IMR-90 (cell line): ENCODE data around the gene TRPM4. TPM values are rescaled to one million over a fixed set of nuclear protein-coding genes. Genes with fewer than 3 reads are reported as not detected.

Experiments
- ATAC-seq: fragments of 200-7000 bp; cut with Tn5 transposase; 2 replicates; pipeline ENCODE4 v1.9.1; 2020; ENCODE audit warnings: low read depth, mild to moderate bottlenecking, moderate library complexity
- BruUV-seq: library from RNA; stranded (reverse); fragments of 400-500 nt; replicated peaks from 2 replicates; lab custom pipeline; 2021; lab: Mats Ljungman, UMichigan
- CTCF ChIA-PET: fragments of 300-600 bp; formaldehyde crosslinking; extraction: SDS; loops from one replicate; lab custom pipeline; 2021; ENCODE audit warnings: antibody characterized with exemption; lab: Yijun Ruan, JAX
- POLR2A ChIA-PET: fragments of 300-600 bp; sonication (Branson Sonifier 250); formaldehyde crosslinking; loops from one replicate; lab custom pipeline; 2022; ENCODE audit warnings: antibody characterized with exemption; ENCODE audit not compliant: unreplicated experiment; lab: Charles Lee
- DNase-seq: peaks from one replicate; pipeline ENCODE4 v3.0.0; 2013
- H2AFZ ChIP-seq: replicated peaks from 2 replicates; pipeline ENCODE3; 2013; ENCODE audit warnings: low read length, mild to moderate bottlenecking; ENCODE audit not compliant: poor library complexity
- H2AK5ac ChIP-seq: 2 replicates; pipeline ENCODE4 v1.6.1; 2013; ENCODE audit warnings: low read depth, low read length, inconsistent platforms
- H2AK9ac ChIP-seq: replicated peaks from 2 replicates; pipeline ENCODE3; 2013; ENCODE audit warnings: mild to moderate bottlenecking, low read depth, low read length, moderate library complexity; ENCODE audit not compliant: poor library complexity
- H2BK120ac ChIP-seq: 2 replicates; pipeline ENCODE4 v1.6.1; 2013; ENCODE audit warnings: low read depth, low read length, inconsistent platforms
- H2BK15ac ChIP-seq: 3 replicates; pipeline ENCODE4 v1.6.1; 2013; ENCODE audit warnings: low read depth, low read length, inconsistent platforms
- H2BK20ac ChIP-seq: 2 replicates; pipeline ENCODE4 v1.6.1; 2013; ENCODE audit warnings: low read depth, mild to moderate bottlenecking, inconsistent platforms, low read length, moderate library complexity
- H2BK5ac ChIP-seq: 2 replicates; pipeline ENCODE4 v1.6.1; 2013; ENCODE audit warnings: mild to moderate bottlenecking, low read depth, low read length, inconsistent platforms; ENCODE audit not compliant: poor library complexity, severe bottlenecking
- H3K14ac ChIP-seq: replicated peaks from 2 replicates; pipeline ENCODE4 v1.6.1; 2013; ENCODE audit warnings: low read depth, low read length, inconsistent platforms
- H3K18ac ChIP-seq: 2 replicates; pipeline ENCODE4 v1.6.1; 2013; ENCODE audit warnings: low read depth, low read length, control low read depth
- H3K23ac ChIP-seq: 2 replicates; pipeline ENCODE4 v1.6.1; 2013; ENCODE audit warnings: low read depth, low read length, inconsistent platforms
- H3K27ac ChIP-seq: 2 replicates; pipeline ENCODE4 v1.5.1; 2013; ENCODE audit warnings: mild to moderate bottlenecking, control low read depth, low read length; ENCODE audit not compliant: insufficient read depth
- H3K27me3 ChIP-seq: 2 replicates; pipeline ENCODE4 v1.6.1; 2013; ENCODE audit warnings: low read length; ENCODE audit not compliant: control insufficient read depth, insufficient read depth
- H3K36me3 ChIP-seq: 2 replicates; pipeline ENCODE4 v1.6.1; 2013; ENCODE audit warnings: low read length, mixed read lengths; ENCODE audit not compliant: control insufficient read depth, insufficient read depth
- H3K4ac ChIP-seq: 2 replicates; pipeline ENCODE4 v1.6.1; 2013; ENCODE audit warnings: low read depth, low read length, inconsistent platforms
- H3K4me1 ChIP-seq: 2 replicates; pipeline ENCODE4 v1.6.1; 2013; ENCODE audit warnings: low read length, mixed read lengths; ENCODE audit not compliant: control insufficient read depth, insufficient read depth
- H3K4me2 ChIP-seq: 2 replicates; pipeline ENCODE4 v1.6.1; 2013; ENCODE audit warnings: low read depth, mild to moderate bottlenecking, control low read depth, low read length, moderate library complexity
- H3K4me3 ChIP-seq: 2 replicates; pipeline ENCODE4 v1.5.1; 2013; ENCODE audit warnings: low read depth, mild to moderate bottlenecking, control low read depth, low read length, moderate library complexity; ENCODE audit not compliant: insufficient read depth
- H3K56ac ChIP-seq: 2 replicates; pipeline ENCODE4 v1.6.1; 2013; ENCODE audit warnings: low read length, inconsistent platforms; ENCODE audit not compliant: insufficient read depth; ENCODE audit errors: extremely low read depth
- H3K79me1 ChIP-seq, 2 experiments: 2 replicates each; pipeline ENCODE4 v1.6.1; 2013; ENCODE audit warnings: low read length in 2 of 2, inconsistent platforms in 1 of 2, low read depth in 1 of 2
- H3K9ac ChIP-seq: 2 replicates; pipeline ENCODE4 v1.6.1; 2013; ENCODE audit warnings: low read depth, low read length, control low read depth
- H3K9me1 ChIP-seq: 2 replicates; pipeline ENCODE4 v1.6.1; 2013; ENCODE audit warnings: low read length, inconsistent platforms; ENCODE audit not compliant: insufficient read depth
- H3K9me3 ChIP-seq: 2 replicates; pipeline ENCODE4 v1.6.1; 2013; ENCODE audit warnings: low read length; ENCODE audit not compliant: control insufficient read depth, insufficient read depth
- H4K20me1 ChIP-seq: 2 replicates; pipeline ENCODE4 v1.6.1; 2013; ENCODE audit warnings: low read length, inconsistent platforms; ENCODE audit not compliant: insufficient read depth
- H4K5ac ChIP-seq: 2 replicates; pipeline ENCODE4 v1.6.1; 2013; ENCODE audit warnings: mild to moderate bottlenecking, low read depth, low read length, control low read depth
- H4K8ac ChIP-seq, 2 experiments: 2 replicates each; pipeline ENCODE4 v1.6.1; 2013; ENCODE audit warnings: low read depth in 2 of 2, low read length in 2 of 2, control low read depth in 1 of 2, inconsistent platforms in 1 of 2
- H4K91ac ChIP-seq: 2 replicates; pipeline ENCODE4 v1.6.1; 2013; ENCODE audit warnings: low read depth, low read length, inconsistent platforms; ENCODE audit not compliant: insufficient read depth
- BHLHE40 ChIP-seq: fragments of 150-350 bp; IDR thresholded peaks from 2 replicates; pipeline ENCODE4 v1.6.1; 2016; ENCODE audit warnings: mild to moderate bottlenecking, low read depth, low read length
- FOS ChIP-seq: fragments of 150-350 bp; IDR thresholded peaks from 2 replicates; pipeline ENCODE4 v1.6.1; 2016; ENCODE audit warnings: low read depth, low read length
- MXI1 ChIP-seq: IDR thresholded peaks from 2 replicates; pipeline ENCODE4 v1.6.1; 2012; ENCODE audit warnings: low read depth, mild to moderate bottlenecking, low read length, moderate library complexity, borderline replicate concordance
- RAD21 ChIP-seq: IDR thresholded peaks from 2 replicates; pipeline ENCODE4 v1.6.1; 2012; ENCODE audit warnings: low read length, improper control_type of control experiment
- RCOR1 ChIP-seq: IDR thresholded peaks from 2 replicates; pipeline ENCODE4 v1.6.1; 2012; ENCODE audit warnings: mild to moderate bottlenecking, low read length, improper control_type of control experiment; ENCODE audit not compliant: insufficient replicate concordance
- SMC3 ChIP-seq: fragments of 150-350 bp; IDR thresholded peaks from 2 replicates; pipeline ENCODE4 v1.6.1; 2016; ENCODE audit warnings: low read depth, mild to moderate bottlenecking, antibody characterized with exemption, low read length, moderate library complexity
- WGBS, 2 experiments: methylation state at CpG; one replicate each; pipeline versions ENCODE4 v1.1.5 to v1.1.7; 2013; ENCODE audit warnings: missing lambda C conversion rate in 2 of 2; ENCODE audit not compliant: insufficient read length in 1 of 2; ENCODE audit errors: extremely low coverage in 2 of 2; 5-methylcytosine and 5-hydroxymethylcytosine counted together
- dilution Hi-C: fragments of 300-500 bp; cut with HindIII; formaldehyde crosslinking; loops from one replicate; pipeline ENCODE4 v1.14.3; 2018; ENCODE audit warnings: low sequenced_read_pairs; ENCODE audit not compliant: unreplicated experiment
- in situ Hi-C: fragments of 300-500 bp; cut with MboI; formaldehyde crosslinking; loops from 3 replicates; pipeline ENCODE4 v1.14.3; 2019; ENCODE audit warnings: low sequenced_read_pairs, inconsistent platforms, mixed read lengths
- intact Hi-C: fragments of 100-400 bp; cut with micrococcal nuclease; formaldehyde crosslinking; loops from 2 replicates; pipeline ENCODE4 v1.10.0; 2022
- polyA plus RNA-seq, 3 experiments: library from polyadenylated mRNA; depleted of rRNA; stranded (reverse); fragments of >200 nt; gene quantifications; 2 replicates each; pipeline ENCODE4 v1.2.3, GENCODE V29; 2012; ENCODE audit warnings: low replicate concordance in 1 of 3
- total RNA-seq: library from RNA; depleted of rRNA; stranded (reverse); fragments of >200 nt; gene quantifications from 2 replicates; pipeline ENCODE4 v1.2.3, GENCODE V29; 2012

Gene TRPM4
- total and polyA plus RNA-seq, 2 of the 4 experiments (the other 2 are of a cell fraction) = 2.2 to 19.7 TPM

DNA sequence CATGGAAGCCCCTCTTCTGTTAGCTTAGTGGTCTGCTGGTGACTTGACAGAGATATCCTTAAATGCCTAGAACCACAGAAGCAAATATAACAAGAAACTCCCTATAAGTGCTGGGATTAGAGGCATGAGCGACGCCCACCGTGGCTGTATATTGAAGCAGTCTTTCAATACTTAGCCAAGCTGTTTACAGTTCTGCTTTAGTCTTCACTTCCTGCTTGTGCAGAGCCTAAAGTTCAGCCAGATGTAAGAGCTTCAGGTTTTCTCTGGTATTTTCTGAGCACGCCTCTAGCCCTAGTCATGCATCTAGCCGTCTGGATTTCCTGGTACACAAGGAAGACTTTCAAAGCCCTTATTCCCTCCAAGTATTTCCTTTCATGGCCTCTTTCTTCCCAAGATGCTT lies 28.5 kb downstream of the TRPM4 start:
- Histone ChIP-seq H2BK120ac (no peak overlapping the region), H3K18ac (no peak overlapping the region), H2AFZ (no peak overlapping the region), H3K4me1 (no peaks in the 10 kb centered on the region), H3K79me1 (no peaks in the 10 kb centered on the region), H3K4ac (no peak overlapping the region), H4K91ac (no peak overlapping the region), H4K5ac (no peak overlapping the region), H2BK15ac (no peak overlapping the region), H3K27ac (no peak overlapping the region), H3K4me3 (no peak overlapping the region), H3K27me3 (no peaks in the 10 kb centered on the region), H3K36me3 (peaks cover 44% of the 10 kb centered on the region), H3K9me1 (0 out of 2 replicates have a peak, but pooled peaks cover 2% of the 10 kb centered on the region), H3K14ac (no peak overlapping the region), H3K4me2 (no peak overlapping the region), H3K56ac (no peak overlapping the region), H4K8ac (no peak overlapping the region), H3K23ac (no peak overlapping the region), H2BK20ac (no peak overlapping the region), H3K9ac (no peak overlapping the region), H2AK9ac (no peak overlapping the region), H4K20me1 (no peaks in the 10 kb centered on the region), H2BK5ac (no peak overlapping the region), H2AK5ac (no peak overlapping the region), H3K9me3 (no peaks in the 10 kb centered on the region)
- BruUV-seq = no TSS peak
- in situ Hi-C loops = no loop called here
- intact Hi-C loops = no loop called here
- no peak for DNase-seq
- TF ChIP-seq SMC3 (no peak), FOS (no peak), RAD21 (no peak), BHLHE40 (no peak), RCOR1 (no peak), MXI1 (no peak)
- CTCF ChIA-PET = interaction anchor here (1.9 kb wide), 1 partner anchor 13 kb away, joined by 7 read pairs; no protein-coding TSS in a partner anchor
- ATAC-seq = no peak
- POLR2A ChIA-PET = no interaction called here
- WGBS, 2 experiments = 100% methylated on average over 1 of the region's 5 CpGs; no CpG with 5 or more reads in 1 of the 2 experiments
- dilution Hi-C loops = no loop called here
